GM20431 (cell line): ENCODE measurements around the gene C22orf39.

Source experiments
- in situ Hi-C: fragments of 300-500 bp; cut with MseI, MboI; formaldehyde crosslinking; loops from one replicate; pipeline ENCODE4 v1.15.0; 2020; ENCODE audit warnings: low sequenced_read_pairs; ENCODE audit not compliant: unreplicated experiment

C22orf39 gene

GRCh38 chr22:19478045-19478900, 30.8 kb upstream of the C22orf39 start:
- in situ Hi-C loops: loop anchor here (25.0 kb wide), 1 partner anchor 291 kb away; the partner anchor contains the start of gene SLC25A1

GRCh38 chr22:19477321-19478044, 30.0 kb upstream of the C22orf39 start:
- in situ Hi-C loops: loop anchor here (25.0 kb wide), 1 partner anchor 290 kb away; the partner anchor contains the start of gene SLC25A1

- in situ Hi-C loops: loop anchor here (25.0 kb wide), 1 partner anchor 289 kb away; the partner anchor contains the start of gene SLC25A1
Measured at GRCh38 chr22:19476023-19476422, 28.5 kb upstream of the C22orf39 start.

- in situ Hi-C loops: no loop called here
Measured at GRCh38 chr22:19473578-19473977, 26.1 kb upstream of the C22orf39 start.

GRCh38 chr22:19472233-19472632, 24.7 kb upstream of the C22orf39 start:
- in situ Hi-C loops: no loop called here

GRCh38 chr22:19471572-19471971, 24.1 kb upstream of the C22orf39 start:
- in situ Hi-C loops: no loop called here

GRCh38 chr22:19470010-19470409, 22.5 kb upstream of the C22orf39 start:
- in situ Hi-C loops: no loop called here

GRCh38 chr22:19469421-19469820, 21.9 kb upstream of the C22orf39 start:
- in situ Hi-C loops: no loop called here

GRCh38 chr22:19467912-19468311, 20.4 kb upstream of the C22orf39 start:
- in situ Hi-C loops: no loop called here

GRCh38 chr22:19466848-19467752, 19.6 kb upstream of the C22orf39 start:
- in situ Hi-C loops: no loop called here

GRCh38 chr22:19466126-19466716, 18.7 kb upstream of the C22orf39 start:
- in situ Hi-C loops: no loop called here

GRCh38 chr22:19464975-19465374, 17.5 kb upstream of the C22orf39 start:
- in situ Hi-C loops: no loop called here

- in situ Hi-C loops: no loop called here
Measured at GRCh38 chr22:19464546-19464945, 17.0 kb upstream of the C22orf39 start.

GRCh38 chr22:19463491-19464469, 16.3 kb upstream of the C22orf39 start:
- in situ Hi-C loops: no loop called here

- in situ Hi-C loops: no loop called here
Measured at GRCh38 chr22:19463008-19463407, 15.5 kb upstream of the C22orf39 start.

GRCh38 chr22:19461506-19461905, 14.0 kb upstream of the C22orf39 start:
- in situ Hi-C loops: no loop called here

- in situ Hi-C loops: no loop called here
Measured at GRCh38 chr22:19460036-19460435, 12.5 kb upstream of the C22orf39 start.

GRCh38 chr22:19457828-19458428, 10.4 kb upstream of the C22orf39 start:
- in situ Hi-C loops: no loop called here
